ENCODE measurements around the gene VPS39.

The VPS39 gene

DNA sequence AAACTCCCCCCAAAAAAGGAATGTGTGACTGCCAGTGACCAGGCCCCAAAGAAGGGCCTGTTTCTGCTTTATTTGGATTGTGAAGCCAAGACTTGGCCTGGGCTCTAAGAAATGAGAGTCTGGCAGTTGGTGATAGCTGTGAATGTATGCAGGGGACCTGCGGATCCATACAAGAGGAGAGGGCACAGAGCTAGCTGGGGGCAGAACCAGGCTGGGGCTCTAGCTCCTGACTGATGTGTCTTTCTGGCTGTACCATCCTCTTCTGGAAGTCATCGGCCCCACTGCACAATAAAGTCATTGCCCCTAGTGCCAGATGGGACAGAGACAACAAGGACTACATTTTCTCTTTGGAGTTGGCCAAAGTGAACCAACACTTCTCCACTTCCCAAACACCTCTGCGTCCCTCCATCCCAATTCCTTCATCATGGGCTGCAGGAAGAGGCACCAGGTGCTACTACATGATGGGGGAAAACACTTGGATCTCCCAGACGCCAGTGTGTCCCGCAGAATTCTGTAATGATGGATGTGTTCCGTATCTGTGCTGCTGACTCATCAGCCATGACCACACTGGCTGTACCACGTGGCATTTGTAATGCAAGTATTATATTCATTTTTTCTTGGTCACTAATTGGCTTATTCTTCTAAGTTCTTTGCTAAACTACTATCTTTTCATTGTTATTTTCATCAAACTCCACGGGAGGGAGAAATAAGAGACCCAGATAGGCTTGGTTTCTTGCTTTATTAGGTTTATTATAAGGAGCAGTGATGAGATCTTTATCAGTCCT, 49.9 kb downstream of the VPS39 start:
- DNase-seq: no peak

DNA sequence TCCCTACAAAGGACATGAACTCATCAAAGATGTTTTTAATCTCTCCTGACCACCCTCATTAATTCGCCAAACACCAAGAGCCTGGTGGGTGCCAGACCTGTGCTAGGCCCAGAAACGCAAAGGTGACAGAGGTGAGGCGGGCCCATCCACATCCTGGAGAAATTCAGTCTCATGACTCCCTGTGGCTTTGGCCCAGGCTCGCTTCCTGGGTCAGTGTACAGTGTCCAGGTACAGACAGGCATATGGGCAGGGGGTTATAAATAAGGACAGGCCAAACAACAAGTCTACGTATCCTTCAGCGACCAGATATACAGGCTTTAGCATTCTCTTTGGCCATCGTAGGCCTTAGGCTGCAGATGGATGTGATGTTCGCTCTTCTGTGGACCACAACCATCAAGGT, 50.7 kb downstream of the VPS39 start:
- no peak for DNase-seq

DNA sequence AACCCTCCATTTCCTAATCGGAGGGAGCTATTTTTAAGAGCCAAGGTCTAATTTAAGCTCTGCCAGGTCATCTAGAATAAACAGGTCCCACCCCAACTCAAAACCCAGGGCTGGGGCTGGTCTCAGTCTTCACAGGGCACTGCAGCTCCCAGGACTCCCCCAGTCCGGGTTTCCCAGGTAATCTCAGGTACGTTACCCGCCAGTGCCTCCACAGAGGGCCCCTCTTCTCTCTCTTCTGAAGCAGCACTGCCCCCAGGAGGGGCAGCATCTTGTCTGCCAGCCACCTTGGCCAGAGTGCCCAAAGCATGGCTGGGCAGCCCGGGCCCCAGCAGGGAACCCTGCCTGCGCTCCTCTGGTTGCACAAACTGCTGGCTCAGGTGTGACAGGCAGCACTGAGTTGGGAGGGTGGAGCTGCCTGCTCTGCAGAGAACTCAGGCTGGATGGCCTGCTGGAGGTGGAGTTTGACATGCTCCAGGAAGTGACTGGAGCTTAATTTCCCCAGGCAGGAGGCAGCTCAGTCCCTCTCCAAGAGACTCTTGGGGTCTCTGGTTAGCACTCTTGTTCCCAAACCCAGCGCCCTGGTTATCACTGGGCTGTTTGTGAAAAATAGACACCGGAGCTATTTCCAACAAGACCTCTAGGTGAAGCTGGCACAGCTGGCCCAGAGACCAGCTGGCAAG, 51.7 kb downstream of the VPS39 start, which contains the start of gene PLA2G4F:
Gene PLA2G4F, minus strand, starts transcription at position 394 of the 680 bp plus-strand sequence. Its CDS starts 87 bp downstream, at position 307.
- DNase-seq: no peak

DNA sequence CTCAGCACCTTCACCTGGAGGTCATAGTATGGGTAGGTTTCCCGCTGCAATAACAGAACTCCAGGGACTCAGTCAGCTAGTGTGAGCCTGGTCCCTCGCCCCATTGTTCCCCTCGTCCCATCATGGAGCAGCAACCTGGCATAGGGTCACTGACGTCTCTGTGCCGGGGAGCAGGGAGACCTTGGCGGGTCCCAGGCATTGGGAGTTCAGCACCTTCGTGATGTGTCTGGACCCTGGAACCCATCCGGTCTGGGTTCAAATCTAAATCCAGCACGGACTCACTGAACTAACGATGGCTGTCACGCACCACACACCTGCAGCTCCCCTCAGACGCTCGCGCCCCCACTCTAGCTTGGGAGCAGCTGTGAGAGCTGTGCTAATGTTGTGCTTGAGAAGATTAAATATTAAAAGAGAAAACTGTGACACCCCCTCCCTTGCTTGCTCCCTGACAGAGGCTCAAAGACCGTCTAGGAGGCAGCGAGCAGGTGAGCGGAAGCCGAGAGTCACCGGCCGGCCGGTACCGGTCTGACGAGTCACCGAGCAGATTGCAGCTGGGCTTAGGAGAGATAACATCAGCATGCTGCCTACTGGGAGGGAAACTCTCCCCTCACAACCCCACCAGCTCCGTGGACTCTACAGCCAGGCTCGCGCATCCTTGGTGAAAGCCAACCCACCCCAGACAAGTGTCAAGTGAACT, 52.4 kb downstream of the VPS39 start:
- DNase-seq: no peak

DNA sequence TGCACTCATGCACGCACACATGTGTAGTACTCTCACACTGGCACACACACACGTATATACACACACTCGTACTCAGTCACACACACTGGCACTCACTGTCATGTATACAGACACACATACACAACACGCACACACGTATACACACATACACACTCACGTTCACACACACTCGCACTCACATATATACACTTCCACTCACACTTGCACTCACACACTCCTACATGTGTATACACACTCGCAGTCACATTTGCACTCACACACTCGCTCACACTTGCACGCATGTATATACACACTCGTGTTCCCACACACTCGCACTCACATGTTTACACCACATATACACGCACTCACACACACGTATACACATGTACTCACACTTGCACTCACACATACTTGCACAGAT, 53.1 kb downstream of the VPS39 start:
- DNase-seq: no peak

DNA sequence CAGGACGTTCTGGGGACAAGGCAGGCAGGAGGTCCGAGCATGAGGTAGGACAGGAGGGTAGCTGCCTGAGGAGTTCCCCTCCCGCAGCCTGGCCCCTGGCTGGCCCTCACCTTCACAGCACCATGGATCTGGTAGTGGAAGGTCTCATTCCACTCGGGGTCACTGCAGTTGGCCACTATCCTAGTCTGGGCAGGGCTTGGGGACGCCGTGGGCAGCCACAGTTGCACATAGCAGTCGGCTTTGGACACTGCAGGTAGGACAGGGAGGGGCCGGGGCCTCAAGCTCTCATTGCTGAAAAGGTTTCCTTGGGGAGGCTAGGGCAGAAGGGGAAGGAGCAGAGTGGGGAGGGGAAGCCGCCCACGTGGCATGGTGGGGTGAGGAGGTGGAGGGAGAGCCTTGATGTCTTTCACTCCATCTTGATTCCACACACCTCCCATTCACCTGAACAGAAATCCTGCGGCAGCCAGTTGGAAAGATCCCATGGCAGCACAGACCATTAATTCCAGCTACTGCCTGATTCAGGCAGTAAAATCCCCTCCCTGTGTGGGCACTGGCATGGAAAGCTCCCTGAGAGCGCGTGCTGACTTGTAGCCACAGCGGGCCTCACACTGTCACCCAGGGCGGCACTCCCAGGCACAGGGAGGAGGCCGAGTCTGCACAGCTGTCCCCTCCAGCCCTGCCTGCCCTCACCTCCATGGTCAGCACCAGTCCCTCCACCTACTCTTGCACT, 53.7 kb downstream of the VPS39 start:
- no peak for DNase-seq

DNA sequence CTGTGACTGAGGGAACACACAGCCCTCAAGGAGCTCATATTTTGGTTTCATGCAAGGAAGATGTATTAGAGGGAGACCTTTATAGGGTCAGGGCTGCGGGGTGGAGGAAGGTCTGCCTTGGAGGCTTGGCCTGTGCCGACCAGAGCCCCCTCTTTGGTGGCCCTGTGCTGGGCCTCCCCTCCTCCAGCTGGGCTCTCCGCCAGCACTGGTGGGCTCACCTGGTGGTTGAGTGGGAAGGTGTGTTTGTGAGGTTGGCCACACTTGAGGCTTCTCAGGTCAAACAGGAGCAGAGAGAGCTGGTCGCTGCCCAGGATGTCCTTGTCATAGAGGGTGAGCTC, 54.3 kb downstream of the VPS39 start:
- peak; percentile 1 for DNase-seq

DNA sequence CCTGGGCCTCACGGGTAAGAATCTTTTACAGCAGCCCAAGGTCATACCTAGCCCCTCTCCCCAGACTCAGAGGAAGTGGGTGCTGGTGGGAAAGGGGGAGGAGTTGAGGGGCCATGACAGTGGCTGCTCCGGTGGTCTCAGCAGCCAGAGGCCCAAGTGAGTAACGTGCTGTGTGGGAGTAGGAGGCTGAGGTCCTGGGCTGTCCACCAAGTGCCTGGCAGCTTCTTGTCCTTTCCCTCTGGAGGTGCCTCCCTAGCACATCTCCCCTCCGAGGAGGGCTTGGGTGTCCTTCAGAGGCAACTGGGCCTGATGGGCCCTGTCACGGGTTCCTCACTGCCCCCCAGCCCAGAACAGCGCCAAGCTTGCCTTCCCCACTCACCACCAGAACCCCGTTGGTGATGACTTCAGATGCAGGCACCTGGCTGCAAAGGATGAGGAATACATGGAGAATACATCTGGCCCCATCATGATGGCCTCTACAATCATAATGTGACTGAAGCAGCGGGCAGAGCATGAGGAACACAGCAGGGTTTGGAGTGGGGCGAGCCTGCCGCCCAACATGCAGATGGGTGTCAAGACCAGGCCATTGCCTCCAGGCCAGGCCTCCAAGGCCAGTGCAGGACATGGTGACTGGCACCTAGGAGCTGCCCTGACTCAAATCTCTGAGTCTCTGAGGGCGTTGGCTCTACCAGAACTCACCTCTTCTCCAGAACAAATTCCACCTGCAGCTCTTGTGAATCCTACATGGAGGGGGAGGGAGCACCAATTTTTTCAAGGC, 55.0 kb downstream of the VPS39 start:
- peak; percentile 11 for DNase-seq

DNA sequence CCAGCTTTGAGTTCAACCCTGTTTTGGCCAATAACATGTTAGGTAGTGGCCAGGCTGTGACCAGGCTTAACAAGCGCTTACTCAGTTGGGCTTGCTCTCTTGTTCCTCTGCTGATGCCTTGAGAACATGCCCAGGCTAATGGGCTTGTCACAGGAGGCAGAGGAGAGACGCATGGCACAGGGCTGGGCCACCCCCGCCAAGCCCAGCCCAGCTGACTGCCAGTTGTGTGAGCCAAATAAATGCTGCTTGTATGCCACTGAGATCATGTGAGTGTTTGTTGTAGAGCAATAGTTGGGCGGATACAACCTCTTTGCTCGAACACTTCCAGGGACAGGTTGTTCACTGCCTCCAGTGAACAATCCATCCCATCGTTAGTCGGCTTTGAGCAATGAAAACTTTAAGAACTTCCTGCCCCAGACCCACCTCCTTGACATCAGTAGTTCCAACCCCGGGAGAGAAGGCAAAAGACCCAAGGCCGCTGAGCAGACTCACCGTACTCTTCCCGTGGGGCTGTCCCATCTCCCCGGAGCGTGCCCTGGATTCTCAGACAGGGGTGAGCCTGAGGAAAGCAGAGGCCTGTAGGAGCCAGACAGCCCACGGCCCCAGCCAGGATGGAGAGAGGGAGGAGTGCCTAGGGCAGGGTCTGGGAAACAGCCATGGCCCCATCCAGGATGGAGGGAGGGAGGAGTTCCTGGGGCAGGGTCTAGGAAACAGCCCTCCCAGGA, 55.7 kb downstream of the VPS39 start:
- DNase-seq: peak; percentile 47

DNA sequence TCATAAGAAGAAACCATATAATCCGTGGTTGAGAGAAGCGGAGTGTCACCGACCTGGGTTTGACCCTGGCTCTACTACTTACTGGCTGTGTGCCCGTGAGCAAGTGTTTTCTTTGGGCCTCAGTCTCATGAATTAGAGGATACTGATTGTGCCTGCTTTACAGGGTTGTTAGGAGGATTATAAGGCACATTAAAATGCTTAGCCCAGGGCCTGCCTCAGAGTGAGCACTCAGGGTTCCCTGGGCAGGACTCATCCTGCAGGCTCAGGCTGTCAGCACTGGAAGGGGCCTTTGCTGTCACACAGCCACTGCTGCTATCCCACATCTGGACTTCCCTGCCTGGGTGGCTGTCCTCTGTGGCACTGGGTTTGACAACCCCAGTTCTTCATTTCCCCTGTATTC, 56.4 kb downstream of the VPS39 start:
- DNase-seq: peak; percentile 68

DNA sequence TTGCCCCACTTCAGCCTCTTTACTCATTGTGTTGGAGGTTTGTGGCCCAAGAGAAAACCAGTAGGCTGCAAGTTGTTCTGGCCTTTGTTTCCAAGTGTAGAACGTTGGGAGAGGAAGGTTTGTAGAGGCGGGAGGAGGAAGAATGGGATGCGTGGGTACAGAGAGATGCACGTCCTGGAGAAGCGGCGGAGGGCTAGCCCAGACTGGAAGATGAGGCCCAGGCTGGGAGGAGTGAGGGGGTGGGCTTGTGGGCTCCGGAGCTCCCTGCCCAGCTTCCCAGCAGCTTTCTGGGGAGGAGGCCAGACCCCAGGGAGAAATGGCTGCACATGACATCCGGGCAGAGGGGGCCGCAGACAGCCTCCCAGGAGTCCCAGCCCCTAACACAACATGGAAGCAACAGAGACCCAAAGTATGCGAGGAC, 57.0 kb downstream of the VPS39 start:
- DNase-seq: no peak

DNA sequence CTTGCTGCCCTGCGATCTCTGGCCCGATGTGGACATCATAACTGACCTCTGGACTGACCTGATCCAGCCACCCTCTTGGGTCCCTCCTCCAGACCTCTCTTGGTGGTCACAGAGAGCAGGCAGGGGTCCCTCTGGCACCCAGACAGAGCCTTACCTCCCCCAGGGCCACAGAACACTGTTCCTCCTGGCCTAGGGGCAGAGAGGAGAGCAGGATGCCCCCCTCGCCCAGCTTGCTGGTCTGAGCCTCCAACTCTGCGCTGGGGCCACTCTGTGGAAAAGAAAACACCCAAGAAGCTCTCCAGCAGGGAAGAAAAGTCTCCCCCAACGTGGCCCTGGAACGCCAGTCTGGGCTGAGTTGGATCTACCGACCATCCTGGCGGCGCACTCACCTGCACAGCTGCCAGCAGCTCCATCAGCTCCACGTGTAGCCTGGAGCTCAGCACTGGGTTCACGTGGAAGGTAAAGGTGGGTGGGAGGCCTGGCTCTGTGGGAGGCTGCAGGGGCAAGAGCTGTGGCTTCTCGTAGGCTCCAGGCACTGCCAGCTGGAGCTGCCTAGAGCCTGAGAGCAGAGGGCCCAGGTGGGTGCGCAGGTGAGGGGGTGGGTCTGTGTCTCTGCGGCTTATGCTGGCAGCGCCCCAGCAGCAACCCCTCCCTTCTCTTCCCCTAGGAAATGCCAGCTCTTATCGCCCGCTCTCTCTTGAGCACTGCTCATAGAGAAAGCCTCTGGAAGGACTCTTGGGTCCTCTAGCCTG, 57.7 kb downstream of the VPS39 start:
- no peak for DNase-seq

DNA sequence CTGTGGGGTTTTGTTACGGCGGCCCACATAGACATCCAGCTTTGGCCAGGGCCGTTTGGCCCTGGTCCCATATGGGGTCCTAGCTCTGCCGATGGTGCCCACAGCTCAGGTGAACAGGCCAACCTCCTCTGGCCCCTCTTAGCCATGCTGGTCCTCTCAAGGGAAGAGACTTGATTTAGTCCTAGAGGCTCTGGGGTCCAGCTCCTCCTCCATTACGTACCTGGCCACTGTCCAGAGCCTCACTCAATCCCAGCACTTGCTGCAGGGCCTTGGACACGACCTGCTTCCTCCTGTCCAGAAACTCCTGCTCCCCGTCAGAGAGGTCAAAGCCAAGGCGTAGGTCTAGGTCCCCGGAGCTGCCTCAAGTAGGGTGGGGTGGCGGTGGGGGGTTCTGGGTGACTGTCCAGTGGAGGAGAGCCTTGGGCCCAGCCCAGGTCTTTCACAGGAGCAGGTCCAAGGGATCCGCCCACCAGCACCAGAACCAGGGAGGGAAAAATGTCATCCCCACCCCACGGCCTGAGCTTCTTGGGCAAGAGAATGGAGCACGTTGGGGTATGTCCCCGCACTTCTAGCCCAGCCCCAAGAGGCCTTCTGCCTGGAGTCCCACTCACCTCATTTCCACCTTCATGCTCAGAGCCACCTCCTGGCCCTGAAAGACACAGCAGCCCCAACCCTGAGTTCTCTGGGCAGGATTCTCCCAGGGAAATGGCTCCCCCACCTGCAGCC, 58.4 kb downstream of the VPS39 start:
- no peak for DNase-seq

DNA sequence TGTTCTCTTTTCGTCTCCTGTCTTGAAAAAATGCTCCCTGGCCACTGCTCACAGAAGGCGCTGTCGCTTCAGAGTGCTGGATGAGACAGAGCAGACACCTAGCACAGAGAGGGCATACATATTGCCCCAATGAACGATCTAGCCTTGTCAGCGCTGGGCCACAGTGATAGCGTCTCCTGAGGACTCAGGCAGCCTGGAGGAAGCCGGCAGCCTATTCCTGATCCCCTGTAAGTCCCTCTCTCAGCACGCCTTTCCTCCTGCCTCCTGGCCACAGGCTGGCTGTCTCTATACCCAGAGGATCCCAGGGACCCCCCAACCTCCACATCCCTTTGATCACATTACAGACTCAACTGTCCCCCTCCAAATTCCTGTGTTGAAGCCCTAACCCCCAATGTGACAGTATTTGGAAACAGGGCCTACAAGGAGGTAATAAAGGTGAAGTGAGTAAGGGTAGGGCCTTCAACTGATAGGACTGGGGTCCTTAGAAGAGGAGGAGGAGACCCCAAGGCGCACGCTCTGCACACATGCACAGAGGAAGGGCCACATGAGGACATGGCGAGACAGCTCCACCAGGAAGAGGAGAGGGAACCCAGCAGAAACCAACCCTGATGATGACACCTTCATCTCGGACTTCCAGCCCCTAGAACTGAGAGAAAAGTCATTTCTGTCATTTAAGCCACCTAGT, 59.2 kb downstream of the VPS39 start:
- DNase-seq: no peak

DNA sequence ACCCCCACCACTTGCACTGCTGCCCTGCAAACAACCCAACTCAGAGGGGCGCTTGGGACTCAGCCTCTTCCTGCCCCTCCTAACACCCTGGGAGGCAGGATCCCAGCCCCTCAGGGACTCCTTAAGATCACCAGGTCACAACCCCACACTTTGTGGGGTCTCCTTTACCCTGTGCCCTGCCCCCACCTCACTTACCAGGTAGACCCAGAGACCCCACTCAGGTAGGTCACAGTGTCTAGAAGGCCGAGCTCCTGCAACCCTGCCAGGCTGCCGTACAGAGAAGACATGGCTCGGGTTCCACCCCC, 60.7 kb downstream of the VPS39 start:
- peak; percentile 5 for DNase-seq

DNA sequence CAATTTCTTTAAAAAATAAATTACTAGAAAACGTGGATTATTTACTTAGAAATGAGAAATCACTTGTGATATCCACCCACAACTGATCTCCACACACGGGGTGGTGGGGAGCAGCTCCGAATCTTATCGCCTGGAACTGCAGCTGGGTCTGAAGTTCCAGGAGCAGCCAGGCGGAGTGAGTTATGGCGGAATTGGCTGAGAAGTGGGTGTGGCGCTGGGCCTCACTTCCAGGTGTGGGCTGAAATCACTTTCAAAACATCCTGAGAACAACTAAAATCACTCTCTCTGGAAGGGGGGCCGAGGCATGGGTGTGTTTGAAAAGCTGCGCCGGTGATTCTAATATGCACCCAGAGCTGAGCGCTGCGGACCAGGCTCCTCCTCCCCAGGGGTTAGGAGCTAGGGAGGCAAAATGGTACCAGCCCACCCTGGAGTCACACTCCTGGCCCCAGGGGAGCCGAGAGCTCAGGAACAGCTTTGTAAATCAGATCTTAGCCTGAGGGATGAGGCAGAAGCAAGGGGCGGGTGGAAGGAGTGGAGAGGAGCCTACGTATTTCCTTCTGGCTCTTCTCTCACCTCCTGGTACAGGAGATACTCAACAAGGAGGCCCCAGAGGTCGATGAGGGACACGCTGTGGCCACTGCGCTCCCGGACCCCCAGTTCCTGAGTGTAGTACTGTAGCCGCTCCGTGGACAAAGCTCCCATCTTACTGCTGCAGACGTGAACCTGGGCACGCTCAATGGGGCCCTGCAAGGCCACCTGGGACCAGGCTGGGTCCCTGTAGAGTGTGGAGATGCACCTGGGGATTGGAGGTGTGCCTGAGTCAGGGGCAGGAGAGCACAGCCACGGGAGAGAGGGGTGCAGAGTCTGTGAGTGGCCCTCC, 61.3 kb downstream of the VPS39 start:
- peak; percentile 5 for DNase-seq

DNA sequence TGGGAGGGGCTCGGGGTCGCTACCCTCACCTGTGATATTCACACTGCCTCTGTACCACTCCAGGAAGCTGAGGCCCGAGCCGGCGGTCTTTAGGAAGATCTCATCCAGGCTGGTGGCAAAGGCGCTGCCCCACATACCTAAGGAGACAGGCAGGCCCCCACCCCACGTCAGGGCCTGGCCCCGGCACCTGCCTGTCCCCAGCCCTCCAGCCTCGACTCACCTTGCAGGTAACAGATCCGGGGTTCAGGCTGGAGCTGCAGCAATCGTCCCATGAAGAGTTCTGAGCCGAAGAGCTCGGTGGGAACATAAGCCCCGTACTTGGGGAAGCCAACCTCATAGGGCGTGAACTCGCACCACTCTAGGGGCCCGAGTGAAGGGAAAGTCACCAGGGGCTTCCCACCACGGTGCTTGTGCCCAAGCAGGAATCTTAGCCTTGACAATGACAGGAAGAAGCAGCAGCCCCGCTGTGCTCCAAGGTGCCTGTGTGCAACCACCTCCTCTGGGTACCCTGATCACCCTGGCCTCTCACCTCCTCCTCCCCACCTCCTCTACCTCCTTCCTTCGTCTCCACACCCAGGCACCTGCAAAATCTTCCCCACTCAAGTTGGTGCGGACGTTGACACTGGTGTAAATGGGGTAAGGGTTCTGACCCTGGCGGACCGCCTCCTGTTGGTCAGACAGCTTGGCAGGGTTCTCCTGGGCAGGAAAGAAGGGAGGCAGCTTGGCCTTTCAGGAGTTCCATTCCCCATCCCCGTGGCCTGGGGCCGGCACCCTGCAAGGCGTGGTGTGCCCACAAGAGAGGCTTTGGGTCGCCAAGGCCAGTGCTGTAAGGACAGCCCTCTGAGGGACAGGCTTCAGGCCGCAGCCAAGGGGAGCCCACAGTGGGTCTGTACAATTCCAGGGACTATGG, 62.3 kb downstream of the VPS39 start:
- peak; percentile 15 for DNase-seq

Measured in femur (tissue), 1 donor.